ENCODE measurements around the gene MUSTN1.

GRCh38 chr3:52873433-52874159 lies 38.8 kb upstream of the MUSTN1 start:
- no peak for TF ChIP-seq POLR2A (IDR thresholded peaks at IDR 0.05)
- no peak for TF ChIP-seq CTCF (IDR thresholded peaks at IDR 0.05)

All from lower leg skin (tissue), 3 donors.